OCI-M1 (cell line): ENCODE results near the gene SMIM31.

Experiments
- DNase-seq: peaks from one replicate; lab custom pipeline; 2025; lab: John Stamatoyannopoulos, UW

Gene SMIM31

GRCh38 chr4:164753873-164754488, at the start of gene SMIM31:
SMIM31 (plus strand) TSS chr4:164754131; CDS start chr4:164770444, 16,313 bp downstream.
- no peak for DNase-seq

- DNase-seq = no peak
Observed at GRCh38 chr4:164706675-164707074, 47.3 kb upstream of the SMIM31 start.

GRCh38 chr4:164716901-164717300, 37.0 kb upstream of the SMIM31 start:
- DNase-seq = peak; percentile 38

- no peak for DNase-seq
Observed at GRCh38 chr4:164718827-164719226, 35.1 kb upstream of the SMIM31 start.

- DNase-seq = no peak
Observed at GRCh38 chr4:164725066-164725465, 28.9 kb upstream of the SMIM31 start.

- no peak for DNase-seq
Observed at GRCh38 chr4:164730705-164731393, 23.1 kb upstream of the SMIM31 start.

GRCh38 chr4:164731827-164732474, 22.0 kb upstream of the SMIM31 start:
- peak; percentile 76 for DNase-seq

- DNase-seq = peak; percentile 7
Observed at GRCh38 chr4:164734484-164734883, 19.4 kb upstream of the SMIM31 start.

GRCh38 chr4:164748375-164748774, 5.6 kb upstream of the SMIM31 start:
- peak; percentile 61 for DNase-seq

- no peak for DNase-seq
Observed at GRCh38 chr4:164755432-164755831, 1.5 kb downstream of the SMIM31 start.

- no peak for DNase-seq
Observed at GRCh38 chr4:164756686-164757085, 2.8 kb downstream of the SMIM31 start.

GRCh38 chr4:164761241-164761640, 7.3 kb downstream of the SMIM31 start:
- no peak for DNase-seq

GRCh38 chr4:164761746-164762275, 7.9 kb downstream of the SMIM31 start:
- DNase-seq = no peak

GRCh38 chr4:164765096-164765495, 11.2 kb downstream of the SMIM31 start:
- DNase-seq = no peak

- no peak for DNase-seq
Observed at GRCh38 chr4:164765833-164766232, 11.9 kb downstream of the SMIM31 start.

GRCh38 chr4:164768516-164768915, 14.6 kb downstream of the SMIM31 start:
- DNase-seq = peak; percentile 57

- DNase-seq = no peak
Observed at GRCh38 chr4:164770010-164770724, 16.2 kb downstream of the SMIM31 start.

GRCh38 chr4:164771088-164771487, 17.2 kb downstream of the SMIM31 start:
- no peak for DNase-seq

- no peak for DNase-seq
Observed at GRCh38 chr4:164772076-164772475, 18.1 kb downstream of the SMIM31 start.

- DNase-seq = no peak
Observed at GRCh38 chr4:164779080-164779479, 25.1 kb downstream of the SMIM31 start.

GRCh38 chr4:164779811-164780216, 25.9 kb downstream of the SMIM31 start:
- peak; percentile 73 for DNase-seq

- DNase-seq = no peak
Observed at GRCh38 chr4:164780839-164781238, 26.9 kb downstream of the SMIM31 start.
